ENCODE results near the gene CACNG1.

CACNG1 gene

DNA sequence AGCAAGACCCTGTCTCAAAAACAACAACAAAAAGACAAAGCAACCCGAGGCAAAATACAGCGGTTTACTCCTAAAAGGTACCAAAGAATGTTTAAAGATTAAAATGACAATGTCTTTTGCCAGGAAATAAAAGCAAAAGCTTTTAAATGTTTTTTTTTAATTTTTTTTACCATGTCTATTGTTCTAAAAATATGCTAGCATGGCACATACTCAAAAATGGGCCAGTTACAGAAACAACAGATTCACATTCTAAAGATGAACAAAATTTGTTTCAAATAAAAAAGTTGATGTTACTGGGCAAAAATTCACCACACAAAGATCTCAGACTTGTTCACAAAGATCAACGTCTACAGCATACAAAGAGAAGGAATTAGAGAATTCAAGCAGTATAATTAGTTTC is 41.1 kb downstream of the CACNG1 start:
- TF ChIP-seq, protein P1, sequence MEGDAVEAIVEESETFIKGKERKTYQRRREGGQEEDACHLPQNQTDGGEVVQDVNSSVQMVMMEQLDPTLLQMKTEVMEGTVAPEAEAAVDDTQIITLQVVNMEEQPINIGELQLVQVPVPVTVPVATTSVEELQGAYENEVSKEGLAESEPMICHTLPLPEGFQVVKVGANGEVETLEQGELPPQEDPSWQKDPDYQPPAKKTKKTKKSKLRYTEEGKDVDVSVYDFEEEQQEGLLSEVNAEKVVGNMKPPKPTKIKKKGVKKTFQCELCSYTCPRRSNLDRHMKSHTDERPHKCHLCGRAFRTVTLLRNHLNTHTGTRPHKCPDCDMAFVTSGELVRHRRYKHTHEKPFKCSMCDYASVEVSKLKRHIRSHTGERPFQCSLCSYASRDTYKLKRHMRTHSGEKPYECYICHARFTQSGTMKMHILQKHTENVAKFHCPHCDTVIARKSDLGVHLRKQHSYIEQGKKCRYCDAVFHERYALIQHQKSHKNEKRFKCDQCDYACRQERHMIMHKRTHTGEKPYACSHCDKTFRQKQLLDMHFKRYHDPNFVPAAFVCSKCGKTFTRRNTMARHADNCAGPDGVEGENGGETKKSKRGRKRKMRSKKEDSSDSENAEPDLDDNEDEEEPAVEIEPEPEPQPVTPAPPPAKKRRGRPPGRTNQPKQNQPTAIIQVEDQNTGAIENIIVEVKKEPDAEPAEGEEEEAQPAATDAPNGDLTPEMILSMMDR (IDR thresholded peaks at IDR 0.05; ENCODE audit: borderline replicate concordance, extremely low read depth, low read length, poor library complexity, severe bottlenecking), result no peak
- no peak for TF ChIP-seq EZH2 (IDR thresholded peaks at IDR 0.05; ENCODE audit: borderline replicate concordance, low read depth, low read length, severe bottlenecking)
- Histone ChIP-seq H3K27ac (ENCODE audit: low read length) (no peak overlapping the region), H3K9me3 (ENCODE audit: insufficient read depth, low read length, severe bottlenecking) (no peaks in the 10 kb centered on the region)

DNA sequence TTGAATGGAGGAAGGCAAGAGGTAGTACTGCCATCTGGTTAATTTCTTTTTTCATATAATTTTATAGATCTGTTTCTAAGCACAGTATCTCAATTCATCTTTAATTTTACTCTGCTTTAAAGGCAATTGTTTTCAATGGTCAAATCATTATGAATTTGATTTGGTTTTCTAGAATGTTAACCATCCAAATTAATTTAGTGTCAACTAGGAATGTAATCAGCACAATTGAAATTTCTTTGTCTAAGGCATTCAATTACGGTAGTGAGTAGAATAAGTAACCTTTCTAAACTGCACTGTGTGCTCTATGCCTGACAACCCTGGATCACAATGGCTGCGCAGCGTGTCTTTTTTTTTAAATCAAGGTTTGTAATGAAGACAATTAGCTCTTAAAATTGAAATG is 44.3 kb downstream of the CACNG1 start:
- DNase-seq (no peak), ATAC-seq (ENCODE audit: insufficient read depth, low read depth) (no peak)
- H3K79me2 ChIP-seq (ENCODE audit: insufficient read depth, low read length), result peaks cover 13% of the 10 kb centered on the region; the same call in 1 of the 2 replicates
- H3K4me3 ChIP-seq (ENCODE audit: low read depth in 1 of 2, low read length in 2 of 2), result no peak overlapping the region
- no peak overlapping the region for H3K4me2 ChIP-seq (ENCODE audit: insufficient read depth, low read length)
- H2AFZ ChIP-seq (ENCODE audit: low read depth, low read length), result no peak overlapping the region
- H3K27me3 ChIP-seq (ENCODE audit: insufficient read depth, low read length, poor library complexity), result no peaks in the 10 kb centered on the region
- no peak overlapping the region for H3K27ac ChIP-seq (ENCODE audit: low read length)
- peaks cover 9% of the 10 kb centered on the region for H4K20me1 ChIP-seq (ENCODE audit: insufficient read depth, low read length)
- peaks cover under 1% of the 10 kb centered on the region for H3K4me1 ChIP-seq (ENCODE audit: insufficient read depth, low read length)
- H3K36me3 ChIP-seq (ENCODE audit: insufficient read depth, low read length), result peaks cover 35% of the 10 kb centered on the region; the same call in 1 of the 2 replicates
- TF ChIP-seq EZH2 (IDR thresholded peaks at IDR 0.05; ENCODE audit: borderline replicate concordance, low read depth, low read length, severe bottlenecking), result no peak
- TF ChIP-seq, protein P1 (IDR thresholded peaks at IDR 0.05; ENCODE audit: borderline replicate concordance, extremely low read depth, low read length, poor library complexity, severe bottlenecking), result no peak
- no peak overlapping the region for H3K9ac ChIP-seq (ENCODE audit: low read depth, low read length)
- no peaks in the 10 kb centered on the region for H3K9me3 ChIP-seq (ENCODE audit: insufficient read depth, low read length, severe bottlenecking)

More for the DNA sequence above, 41.1 kb downstream of the CACNG1 start:
- DNase-seq, result no peak
- H4K20me1 ChIP-seq (ENCODE audit: insufficient read depth, low read length), result peaks cover 15% of the 10 kb centered on the region
- peaks cover 49% of the 10 kb centered on the region for H3K36me3 ChIP-seq (ENCODE audit: insufficient read depth, low read length)
- H3K4me3 ChIP-seq (ENCODE audit: low read depth in 1 of 2, low read length in 2 of 2), result no peak overlapping the region
- ATAC-seq (ENCODE audit: insufficient read depth, low read depth), result no peak
- no peak overlapping the region for H3K9ac ChIP-seq (ENCODE audit: low read depth, low read length)
- H3K4me2 ChIP-seq (ENCODE audit: insufficient read depth, low read length), result no peak overlapping the region
- no peak overlapping the region for H2AFZ ChIP-seq (ENCODE audit: low read depth, low read length)
- no peaks in the 10 kb centered on the region for H3K27me3 ChIP-seq (ENCODE audit: insufficient read depth, low read length, poor library complexity)
- peaks cover 21% of the 10 kb centered on the region for H3K4me1 ChIP-seq (ENCODE audit: insufficient read depth, low read length)
- H3K79me2 ChIP-seq (ENCODE audit: insufficient read depth, low read length), result peaks cover 7% of the 10 kb centered on the region; the same call in 1 of the 2 replicates

DNA sequence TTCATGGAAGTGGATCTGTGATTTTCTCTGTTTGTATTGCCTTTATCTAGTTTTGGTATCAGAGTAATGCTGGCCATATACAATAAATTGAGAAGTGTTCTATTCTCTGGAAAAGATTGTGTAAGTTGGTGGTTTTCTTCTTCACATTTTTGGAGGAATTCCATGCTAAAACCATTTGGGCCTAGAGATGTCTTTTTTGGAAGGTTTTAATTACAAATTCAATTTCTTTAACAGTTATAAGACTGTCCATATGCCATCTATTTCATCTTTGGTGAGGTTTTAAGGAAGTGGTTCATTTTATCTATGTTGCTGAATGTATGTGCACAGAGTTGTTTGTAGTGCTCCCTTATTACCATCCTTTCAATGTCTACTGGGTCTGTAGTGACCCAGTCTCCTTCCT is 46.0 kb downstream of the CACNG1 start:
- DNase-seq (no peak), ATAC-seq (ENCODE audit: insufficient read depth, low read depth) (no peak)
- Histone ChIP-seq H3K4me3 (ENCODE audit: low read depth in 1 of 2, low read length in 2 of 2) (no peak overlapping the region), H3K4me1 (ENCODE audit: insufficient read depth, low read length) (no peaks in the 10 kb centered on the region), H3K27ac (ENCODE audit: low read length) (no peak overlapping the region), H3K79me2 (ENCODE audit: insufficient read depth, low read length) (peaks cover 18% of the 10 kb centered on the region; the same call in 1 of the 2 replicates), H2AFZ (ENCODE audit: low read depth, low read length) (no peak overlapping the region), H3K36me3 (ENCODE audit: insufficient read depth, low read length) (peaks cover 37% of the 10 kb centered on the region; the same call in 1 of the 2 replicates), H3K9ac (ENCODE audit: low read depth, low read length) (no peak overlapping the region), H4K20me1 (ENCODE audit: insufficient read depth, low read length) (peaks cover 9% of the 10 kb centered on the region), H3K27me3 (ENCODE audit: insufficient read depth, low read length, poor library complexity) (no peaks in the 10 kb centered on the region), H3K9me3 (ENCODE audit: insufficient read depth, low read length, severe bottlenecking) (no peaks in the 10 kb centered on the region), H3K4me2 (ENCODE audit: insufficient read depth, low read length) (no peak overlapping the region)
- no peak for TF ChIP-seq EZH2 (IDR thresholded peaks at IDR 0.05; ENCODE audit: borderline replicate concordance, low read depth, low read length, severe bottlenecking)
- TF ChIP-seq, protein P1 (IDR thresholded peaks at IDR 0.05; ENCODE audit: borderline replicate concordance, extremely low read depth, low read length, poor library complexity, severe bottlenecking), result no peak
